Fibroblast of villous mesenchyme (primary cell): ENCODE results near the gene PLXNB2. TPM values are rescaled to one million over a fixed set of nuclear protein-coding genes. Genes with fewer than 3 reads are reported as not detected.
A peak's percentile ranks its signal among the peaks of the same experiment; 100 is the strongest.

Experiments
- DNase-seq: peaks from one replicate; pipeline ENCODE4 v3.0.0-alpha.2; 2010; ENCODE audit warnings: low read depth
- H3K4me3 ChIP-seq: 2 replicates; pipeline ENCODE4 v1.5.1; 2011; ENCODE audit warnings: low read depth, mild to moderate bottlenecking, low read length
- total RNA-seq: library from RNA; depleted of rRNA; stranded (reverse); fragments of >200 nt; gene quantifications from 2 replicates; pipeline ENCODE4 v1.2.3, GENCODE V29; 2012
- TF ChIP-seq, protein P1 (sequence below): IDR thresholded peaks from 2 replicates; pipeline ENCODE4 v1.5.1; 2012; ENCODE audit warnings: low read depth, mild to moderate bottlenecking, low read length; ENCODE audit not compliant: insufficient read depth

The PLXNB2 gene
- total RNA-seq, 1 donor, result 168 TPM

DNA sequence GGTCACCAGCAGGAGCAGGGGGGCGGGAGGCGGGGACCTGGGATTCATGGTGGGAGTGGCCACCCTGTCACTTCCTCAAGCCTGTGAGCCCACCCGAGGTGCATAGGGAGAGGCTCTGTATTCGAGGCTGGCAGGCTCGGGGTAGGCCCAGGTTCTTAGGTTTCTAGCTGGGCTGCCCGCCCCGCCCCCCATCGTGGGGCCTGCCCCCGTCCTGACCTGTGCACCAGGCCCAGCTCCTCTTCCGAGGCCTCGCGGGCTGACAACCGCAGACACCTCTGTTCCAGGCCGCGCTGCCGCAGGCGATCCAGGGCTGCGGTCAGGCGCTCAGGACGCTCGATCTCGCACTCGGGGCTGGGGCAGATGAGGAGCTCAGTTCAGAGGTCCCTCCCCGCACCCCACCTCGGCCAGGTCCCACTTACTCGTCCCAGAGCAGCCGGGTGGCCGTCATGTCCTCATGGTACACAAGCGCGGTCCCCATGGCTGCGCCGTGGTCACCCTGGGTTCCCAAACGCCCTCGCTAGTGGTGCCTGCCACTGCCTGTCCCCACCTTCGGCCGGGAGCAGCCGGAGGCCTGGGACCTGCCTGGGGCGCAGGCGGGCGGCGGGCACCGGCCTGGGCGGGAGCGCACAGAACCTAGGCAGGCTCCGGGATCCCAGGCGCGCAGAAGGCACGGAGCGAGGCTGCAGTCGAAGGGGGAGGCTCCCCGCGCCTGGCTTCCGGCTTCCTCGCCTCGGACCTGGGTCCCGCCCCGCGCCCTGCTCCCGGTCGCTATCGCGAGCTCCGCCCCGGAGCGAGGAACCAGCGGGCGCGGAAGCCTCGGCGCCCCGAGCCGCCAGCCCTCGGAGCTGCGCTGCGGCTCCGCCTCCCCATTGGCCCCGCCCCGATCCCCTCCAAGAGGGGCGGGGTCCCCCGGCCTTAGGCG, 56.6 kb downstream of the PLXNB2 start, which contains the start of gene HDAC10:
TSS of gene HDAC10 (minus strand) at position 711 of the 922 bp plus-strand sequence. CDS start at position 478, 233 bp downstream.
- peak within 1 kb of the TSS; percentile 76 for H3K4me3 ChIP-seq
- peak; percentile 82 for DNase-seq
- TF ChIP-seq, protein P1, sequence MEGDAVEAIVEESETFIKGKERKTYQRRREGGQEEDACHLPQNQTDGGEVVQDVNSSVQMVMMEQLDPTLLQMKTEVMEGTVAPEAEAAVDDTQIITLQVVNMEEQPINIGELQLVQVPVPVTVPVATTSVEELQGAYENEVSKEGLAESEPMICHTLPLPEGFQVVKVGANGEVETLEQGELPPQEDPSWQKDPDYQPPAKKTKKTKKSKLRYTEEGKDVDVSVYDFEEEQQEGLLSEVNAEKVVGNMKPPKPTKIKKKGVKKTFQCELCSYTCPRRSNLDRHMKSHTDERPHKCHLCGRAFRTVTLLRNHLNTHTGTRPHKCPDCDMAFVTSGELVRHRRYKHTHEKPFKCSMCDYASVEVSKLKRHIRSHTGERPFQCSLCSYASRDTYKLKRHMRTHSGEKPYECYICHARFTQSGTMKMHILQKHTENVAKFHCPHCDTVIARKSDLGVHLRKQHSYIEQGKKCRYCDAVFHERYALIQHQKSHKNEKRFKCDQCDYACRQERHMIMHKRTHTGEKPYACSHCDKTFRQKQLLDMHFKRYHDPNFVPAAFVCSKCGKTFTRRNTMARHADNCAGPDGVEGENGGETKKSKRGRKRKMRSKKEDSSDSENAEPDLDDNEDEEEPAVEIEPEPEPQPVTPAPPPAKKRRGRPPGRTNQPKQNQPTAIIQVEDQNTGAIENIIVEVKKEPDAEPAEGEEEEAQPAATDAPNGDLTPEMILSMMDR, result no peak

DNA sequence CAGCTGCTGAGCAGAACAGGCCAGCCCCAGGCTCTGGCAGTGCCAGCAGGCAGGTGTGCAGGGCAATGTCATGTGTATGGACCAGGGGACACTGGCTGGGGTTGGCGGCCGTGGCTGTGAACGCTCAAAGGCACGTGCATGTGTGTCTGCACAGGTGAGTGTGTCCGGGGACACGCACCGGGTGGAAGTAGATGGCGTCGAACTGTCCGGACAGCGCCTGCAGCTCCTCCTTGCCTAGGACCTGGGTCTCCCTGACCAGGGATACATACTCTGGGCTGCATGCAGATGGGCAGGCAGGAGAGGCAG, 57.2 kb downstream of the PLXNB2 start:
- TF ChIP-seq, protein P1, result no peak
- H3K4me3 ChIP-seq, result peak overlapping the region; percentile 76
- DNase-seq, result no peak

DNA sequence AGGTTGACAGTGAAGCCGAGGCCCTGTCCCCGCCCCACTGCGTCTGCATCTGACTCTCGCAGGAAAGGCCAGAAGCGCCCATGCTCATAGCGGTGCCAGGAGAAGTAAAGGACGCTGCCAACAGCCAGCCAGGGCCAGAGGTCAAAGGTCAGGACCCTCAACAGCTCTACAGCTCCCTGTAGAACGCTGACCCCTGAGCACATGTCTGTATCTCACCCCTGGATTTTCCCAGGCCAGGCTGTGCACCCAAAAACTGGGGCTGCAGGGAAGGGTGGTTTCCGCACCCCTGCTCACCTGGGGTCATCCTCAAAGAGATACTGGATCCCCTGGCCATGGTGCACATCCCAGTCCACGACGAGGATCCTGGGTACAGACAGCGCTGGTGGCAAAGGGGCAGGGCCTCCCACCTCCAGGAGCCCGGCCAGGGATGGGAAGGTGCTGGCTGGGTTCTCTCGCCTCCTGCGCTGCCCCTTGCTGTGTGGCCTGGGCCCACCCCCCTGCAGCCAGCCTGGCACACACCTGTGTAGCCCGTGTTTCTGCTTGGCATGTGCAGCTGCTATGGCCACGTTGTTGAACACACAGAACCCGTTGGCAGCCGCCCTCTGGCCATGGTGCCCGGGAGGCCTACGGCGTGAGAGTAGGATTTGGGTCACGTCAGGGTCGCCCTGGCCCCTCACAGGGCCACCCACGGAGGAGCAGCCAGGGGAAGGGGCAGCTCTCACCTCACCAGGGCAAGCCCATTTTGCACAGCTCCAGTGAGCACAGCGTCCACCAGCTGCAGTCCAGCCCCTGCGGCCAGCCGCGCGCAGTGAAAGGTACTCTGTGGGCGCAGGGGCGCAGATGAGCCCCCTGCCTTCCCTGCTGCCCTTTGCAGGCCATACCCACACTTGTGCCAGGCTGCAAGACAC, 57.9 kb downstream of the PLXNB2 start:
- H3K4me3 ChIP-seq, result peak overlapping the region; percentile 76
- TF ChIP-seq, protein P1, result no peak
- no peak for DNase-seq

DNA sequence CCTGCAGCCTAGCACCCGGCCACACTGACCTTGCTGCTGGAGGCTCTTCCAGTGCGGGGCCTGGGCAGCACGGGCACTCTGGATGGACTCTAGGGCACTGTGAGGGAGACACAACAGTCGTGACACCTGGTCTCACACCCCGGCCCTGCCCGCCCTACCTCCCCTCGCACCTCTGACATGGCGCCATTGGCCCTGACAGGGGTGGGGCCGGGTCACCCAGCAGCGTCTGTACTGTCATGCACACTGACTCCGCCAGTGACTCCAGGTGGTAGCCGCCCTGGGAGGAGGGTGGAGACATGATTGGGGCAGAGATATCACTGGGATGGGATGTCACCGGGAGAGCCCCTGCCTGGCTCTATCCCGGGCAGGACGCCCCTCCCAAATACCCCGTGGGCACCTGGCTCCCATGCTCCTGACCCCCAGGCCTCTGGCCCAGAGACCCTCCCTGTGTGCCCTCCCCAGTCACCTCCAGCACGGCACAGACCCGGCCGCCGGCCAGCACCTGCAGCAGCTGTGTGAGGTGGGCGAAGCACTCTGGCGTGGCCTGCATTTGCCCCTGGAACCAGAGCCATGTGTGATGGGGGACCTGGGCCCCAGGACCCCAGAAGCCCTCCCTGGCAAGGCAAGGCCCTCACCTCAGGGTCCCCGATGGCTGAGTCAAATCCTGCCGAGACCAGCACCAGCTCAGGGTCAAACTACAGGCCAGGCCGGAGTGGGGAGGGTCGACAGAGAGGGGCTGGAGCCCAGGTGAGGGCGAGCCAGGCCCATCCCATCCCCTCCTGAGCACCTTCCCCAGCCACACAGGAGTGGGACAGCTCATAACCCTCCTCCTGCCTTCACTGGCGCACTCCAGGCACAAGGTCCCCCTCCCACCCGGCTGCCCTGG, 59.0 kb downstream of the PLXNB2 start:
- no peak overlapping the region for H3K4me3 ChIP-seq
- no peak for DNase-seq
- TF ChIP-seq, protein P1, result no peak

DNA sequence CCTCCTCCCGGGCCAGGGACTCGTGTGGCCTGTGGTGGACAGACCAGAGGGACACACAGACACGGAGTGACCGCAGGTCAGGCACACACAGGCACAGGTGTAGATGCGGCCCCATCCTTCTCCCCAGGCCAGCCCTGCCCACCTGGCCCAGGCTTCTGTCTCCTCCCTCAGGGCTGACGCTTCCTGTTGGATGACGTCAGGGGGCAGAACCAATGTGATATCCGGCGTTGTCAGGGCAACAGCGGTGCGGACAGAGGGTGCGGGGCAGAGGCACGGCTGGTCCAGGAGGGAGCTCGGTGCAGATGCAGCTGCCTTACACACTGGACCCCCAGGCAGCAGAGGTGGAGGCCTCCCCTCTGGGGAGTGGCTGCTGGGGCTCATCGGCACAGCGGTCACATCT, 59.7 kb downstream of the PLXNB2 start:
- DNase-seq, result peak; percentile 39
- TF ChIP-seq, protein P1, result no peak
- no peak overlapping the region for H3K4me3 ChIP-seq
